ENCODE measurements around the gene NTNG1. TPM values are rescaled to one million over a fixed set of nuclear protein-coding genes. Genes with fewer than 3 reads are reported as not detected.
A peak's percentile ranks its signal among the peaks of the same experiment; 100 is the strongest.
"Not testable (repeated sequence)": the region's sequence is repeated elsewhere in the genome, so short reads cannot be mapped to it uniquely, and the experiment has no call there.

NTNG1 gene
- under 1 TPM in 1 of 2 experiments, not detected in 1; 0.30 TPM for total RNA-seq

DNA sequence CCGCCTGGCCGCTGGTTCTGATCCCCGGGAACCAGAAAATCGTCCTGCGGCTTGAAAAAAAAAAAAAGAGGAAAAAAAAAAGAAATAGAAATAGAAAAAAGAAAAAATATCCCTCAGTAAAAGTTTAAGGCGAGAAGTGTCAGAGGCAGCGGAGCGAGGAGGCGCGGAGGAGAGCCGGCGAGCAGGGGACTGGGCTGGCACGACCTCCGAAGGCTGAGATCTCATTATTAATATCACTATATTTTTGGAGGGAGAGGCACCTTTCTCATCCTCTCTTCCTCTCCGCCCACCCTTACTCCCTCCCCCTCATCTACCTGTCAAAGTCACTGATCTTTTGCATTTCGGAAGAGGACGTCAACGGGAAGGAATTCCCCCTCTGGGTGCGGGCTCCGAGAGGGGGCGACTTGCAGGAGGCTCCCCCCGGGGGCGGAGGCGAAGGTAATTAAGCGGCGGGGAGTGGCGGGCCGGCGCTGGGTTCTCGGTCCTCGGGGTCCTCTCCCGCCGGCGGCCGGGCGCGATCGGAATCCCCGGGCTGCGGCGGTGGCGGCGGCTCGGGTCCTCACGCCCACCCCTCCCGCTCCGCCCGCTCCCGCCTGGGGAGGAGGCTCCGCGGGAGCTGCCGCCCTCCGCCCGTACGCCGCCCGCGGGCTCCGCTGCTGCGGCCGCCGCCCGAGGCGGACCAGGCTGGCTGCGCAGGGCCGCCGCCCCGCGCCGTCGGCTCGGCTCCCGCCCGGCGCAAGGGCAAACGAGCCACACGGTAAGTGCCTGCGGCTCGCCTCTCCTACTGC, at the start of gene NTNG1:
TSS of gene NTNG1 (plus strand) at position 337 of the 788 bp plus-strand sequence.
- H3K27ac Mint-ChIP-seq, result no peak within 1 kb of the TSS
- DNase-seq (peak; percentile 43), ATAC-seq (ENCODE audit: low read depth) (peak; percentile 59)
- H3K27me3 Mint-ChIP-seq, result peaks cover 60% of the 10 kb centered on the region
- peak within 1 kb of the TSS; percentile 82 for H3K4me3 Mint-ChIP-seq
- POLR2A ChIA-PET, result interaction anchor here (0.7 kb wide), 1 partner anchor 59 kb away, joined by 4 read pairs; no protein-coding TSS in a partner anchor
- H3K9me3 Mint-ChIP-seq, result no peaks in the 10 kb centered on the region
- peaks cover 16% of the 10 kb centered on the region for H3K4me1 Mint-ChIP-seq
- H3K36me3 Mint-ChIP-seq, result no peaks in the 10 kb centered on the region

DNA sequence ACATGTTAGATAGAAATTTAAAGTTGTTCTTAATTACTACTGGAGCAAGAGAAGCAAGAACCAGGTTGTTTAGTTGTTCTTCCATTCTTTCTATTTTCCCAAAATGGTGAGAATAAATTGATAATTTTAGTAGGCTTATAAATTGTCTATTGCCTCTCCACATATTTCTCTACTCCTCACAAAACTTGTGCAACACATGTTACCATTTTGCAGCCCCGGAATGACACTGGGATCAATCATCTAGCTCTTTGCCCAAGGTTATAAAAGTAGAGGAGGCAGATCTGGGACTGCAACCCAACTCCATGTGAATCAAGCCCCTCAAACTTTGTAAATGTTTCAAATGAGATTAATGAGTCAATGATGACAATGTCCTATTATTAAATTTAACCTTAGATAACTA, 49.4 kb upstream of the NTNG1 start:
- DNase-seq (no peak), ATAC-seq (ENCODE audit: low read depth) (no peak)
- Mint-ChIP-seq H3K4me1 (no peaks in the 10 kb centered on the region), H3K27me3 (peaks cover 6% of the 10 kb centered on the region), H3K27ac (no peak overlapping the region), H3K9me3 (no peaks in the 10 kb centered on the region), H3K4me3 (no peak overlapping the region), H3K36me3 (no peaks in the 10 kb centered on the region)
- POLR2A ChIA-PET, result no interaction called here

DNA sequence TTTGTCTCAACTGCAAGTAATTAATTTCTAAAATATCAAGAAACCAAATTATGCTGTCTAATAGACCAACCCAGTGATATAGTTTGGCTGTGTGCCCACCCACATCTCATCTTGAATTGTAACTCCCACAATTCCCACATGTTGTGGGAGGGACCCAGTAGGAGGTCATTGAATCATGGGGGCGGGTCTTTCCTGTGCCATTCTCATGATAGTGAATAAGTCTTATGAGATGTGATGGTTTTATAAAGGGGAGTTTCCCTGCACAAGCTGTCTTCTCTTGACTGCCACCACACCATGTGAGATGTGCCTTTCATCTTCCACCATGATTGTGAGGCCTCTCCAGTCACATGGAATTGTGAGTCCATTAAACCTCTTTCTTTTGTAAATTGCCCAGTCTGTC, 47.4 kb upstream of the NTNG1 start:
- DNase-seq; H3K9me3 Mint-ChIP-seq; H3K4me3 Mint-ChIP-seq; ATAC-seq (ENCODE audit: low read depth); H3K36me3 Mint-ChIP-seq; POLR2A ChIA-PET; H3K27me3 Mint-ChIP-seq; H3K4me1 Mint-ChIP-seq; H3K27ac Mint-ChIP-seq: not testable (repeated sequence)

DNA sequence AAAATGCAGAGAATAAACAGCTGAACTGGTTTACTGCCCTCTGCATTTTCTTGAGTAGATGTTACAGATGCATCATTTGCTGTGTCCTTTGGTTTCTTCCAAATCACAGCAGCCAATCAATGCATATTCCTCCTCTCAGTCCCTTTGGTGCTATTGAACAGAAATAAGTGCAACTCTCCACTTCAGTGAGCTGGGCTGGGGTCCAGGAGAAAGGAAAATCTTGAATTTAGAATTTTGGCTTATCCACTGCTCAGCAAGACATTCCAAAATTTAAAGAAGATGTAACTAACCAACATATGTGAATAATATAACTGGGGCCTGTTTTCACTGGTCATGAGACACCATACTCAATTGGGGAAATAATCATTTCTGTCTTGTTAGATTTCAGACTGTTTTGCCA, 45.2 kb upstream of the NTNG1 start:
- ATAC-seq (ENCODE audit: low read depth), result no peak
- no peak overlapping the region for H3K4me3 Mint-ChIP-seq
- H3K4me1 Mint-ChIP-seq, result no peaks in the 10 kb centered on the region
- POLR2A ChIA-PET, result no interaction called here
- H3K9me3 Mint-ChIP-seq, result no peaks in the 10 kb centered on the region
- H3K27ac Mint-ChIP-seq, result no peak overlapping the region
- H3K36me3 Mint-ChIP-seq, result peaks cover under 1% of the 10 kb centered on the region
- H3K27me3 Mint-ChIP-seq, result no peaks in the 10 kb centered on the region
- no peak for DNase-seq

DNA sequence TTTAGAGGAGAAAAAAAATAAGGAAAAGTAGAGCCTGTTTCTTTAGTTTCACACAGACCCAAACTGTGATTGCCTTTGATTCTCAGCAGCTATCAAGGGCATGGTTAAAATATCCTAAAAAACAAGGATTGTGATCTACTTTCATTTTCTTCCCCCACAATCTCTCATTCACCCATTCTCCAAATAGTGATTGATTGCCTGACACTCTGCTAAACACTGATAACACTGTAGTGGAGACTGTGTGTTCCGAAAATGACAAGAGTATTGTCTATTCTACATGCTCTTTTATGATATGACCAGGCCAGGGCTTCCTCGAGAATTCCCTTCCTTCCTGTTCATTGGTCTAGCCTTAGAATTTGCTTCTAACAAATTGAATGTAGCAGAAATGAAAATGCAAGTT, 44.1 kb upstream of the NTNG1 start:
- H3K4me3 Mint-ChIP-seq, result no peak overlapping the region

DNA sequence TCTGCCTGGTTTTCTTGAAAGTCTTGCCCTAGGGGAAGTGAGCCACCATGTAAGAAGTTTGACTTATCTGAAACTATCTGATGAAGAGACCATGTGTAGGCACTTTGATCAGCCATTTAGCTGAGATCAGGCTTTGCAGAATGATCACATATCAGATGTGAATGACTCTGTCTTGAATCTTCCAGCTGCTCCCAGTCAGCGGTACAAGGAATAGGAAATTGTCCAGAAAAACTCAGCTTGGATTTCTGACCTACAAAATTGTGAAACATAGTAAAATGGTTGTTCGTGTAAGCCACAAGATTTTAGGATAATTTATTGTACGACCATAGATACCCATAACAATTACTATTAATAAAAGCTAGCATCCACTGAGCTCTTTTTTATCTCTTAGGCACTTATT, 41.9 kb upstream of the NTNG1 start:
- Mint-ChIP-seq H3K27ac (no peak overlapping the region), H3K27me3 (peaks cover 2% of the 10 kb centered on the region), H3K4me1 (peaks cover 3% of the 10 kb centered on the region), H3K36me3 (peaks cover 1% of the 10 kb centered on the region), H3K4me3 (no peak overlapping the region), H3K9me3 (no peaks in the 10 kb centered on the region)
- no peak for ATAC-seq (ENCODE audit: low read depth)
- DNase-seq, result no peak
- POLR2A ChIA-PET, result no interaction called here

More for the DNA sequence above, 44.1 kb upstream of the NTNG1 start:
- no peak for DNase-seq
- POLR2A ChIA-PET, result no interaction called here
- Mint-ChIP-seq H3K27ac (no peak overlapping the region), H3K9me3 (no peaks in the 10 kb centered on the region), H3K27me3 (peaks cover 2% of the 10 kb centered on the region), H3K36me3 (peaks cover 1% of the 10 kb centered on the region), H3K4me1 (peaks cover 3% of the 10 kb centered on the region)
- ATAC-seq (ENCODE audit: low read depth), result no peak

DNA sequence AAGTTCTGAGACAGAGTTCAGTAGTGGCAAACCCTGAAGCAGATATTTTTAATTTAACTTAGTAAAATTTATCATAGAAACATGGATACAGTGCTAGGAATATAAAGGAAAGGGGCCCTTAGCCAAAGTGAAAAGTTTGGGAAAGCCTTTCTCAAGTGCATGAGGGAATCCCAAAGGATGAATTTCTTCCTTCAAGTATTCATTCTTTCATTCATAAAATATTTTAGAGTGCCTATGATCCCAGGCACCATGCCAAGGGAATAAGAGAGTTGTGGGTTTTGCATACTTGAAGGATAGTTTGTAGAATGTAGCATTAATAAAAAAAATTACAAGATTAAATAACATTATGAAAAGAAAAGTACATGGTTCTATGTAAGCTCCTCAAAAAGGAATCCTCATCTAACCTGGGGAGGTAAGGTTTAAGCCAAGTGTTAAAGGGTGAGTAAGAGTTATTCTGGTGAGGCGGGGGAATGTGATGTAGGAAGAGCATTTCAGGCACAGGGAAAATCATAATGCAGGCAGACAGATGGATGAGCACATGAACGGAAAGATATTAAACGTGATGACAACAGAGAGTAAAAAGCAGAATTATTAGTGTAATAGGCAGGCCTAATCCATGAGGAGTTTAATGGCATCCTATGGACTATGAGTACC, 40.4 kb upstream of the NTNG1 start:
- Mint-ChIP-seq H3K4me1 (peaks cover 3% of the 10 kb centered on the region), H3K27me3 (peaks cover 2% of the 10 kb centered on the region), H3K4me3 (no peak overlapping the region), H3K27ac (no peak overlapping the region), H3K9me3 (no peaks in the 10 kb centered on the region), H3K36me3 (peaks cover 1% of the 10 kb centered on the region)
- no peak for DNase-seq
- no peak for ATAC-seq (ENCODE audit: low read depth)
- POLR2A ChIA-PET, result no interaction called here

DNA sequence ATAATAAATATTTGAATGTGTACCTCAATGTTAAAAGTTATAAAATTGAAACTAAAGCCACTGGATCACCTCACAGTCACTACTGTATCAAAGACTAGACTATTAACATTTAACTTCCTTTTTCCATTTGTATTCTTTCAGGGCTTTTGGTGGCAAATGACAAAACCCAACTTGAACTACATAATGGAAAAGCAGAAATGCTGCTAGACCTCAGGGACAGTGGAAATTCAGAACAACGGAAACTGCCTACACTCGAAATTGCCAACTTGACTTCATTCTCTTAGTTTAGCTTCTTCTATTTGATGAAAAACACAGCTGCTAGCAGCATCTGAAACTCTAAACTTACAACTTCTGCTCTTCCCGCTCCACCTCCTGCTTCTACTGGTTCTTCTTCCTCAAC, 34.9 kb upstream of the NTNG1 start:
- no peaks in the 10 kb centered on the region for H3K9me3 Mint-ChIP-seq
- POLR2A ChIA-PET, result no interaction called here
- H3K4me1 Mint-ChIP-seq, result peaks cover 3% of the 10 kb centered on the region
- no peak for ATAC-seq (ENCODE audit: low read depth)
- DNase-seq, result no peak
- no peaks in the 10 kb centered on the region for H3K36me3 Mint-ChIP-seq
- no peak overlapping the region for H3K4me3 Mint-ChIP-seq
- H3K27ac Mint-ChIP-seq, result no peak overlapping the region
- H3K27me3 Mint-ChIP-seq, result peaks cover 2% of the 10 kb centered on the region

DNA sequence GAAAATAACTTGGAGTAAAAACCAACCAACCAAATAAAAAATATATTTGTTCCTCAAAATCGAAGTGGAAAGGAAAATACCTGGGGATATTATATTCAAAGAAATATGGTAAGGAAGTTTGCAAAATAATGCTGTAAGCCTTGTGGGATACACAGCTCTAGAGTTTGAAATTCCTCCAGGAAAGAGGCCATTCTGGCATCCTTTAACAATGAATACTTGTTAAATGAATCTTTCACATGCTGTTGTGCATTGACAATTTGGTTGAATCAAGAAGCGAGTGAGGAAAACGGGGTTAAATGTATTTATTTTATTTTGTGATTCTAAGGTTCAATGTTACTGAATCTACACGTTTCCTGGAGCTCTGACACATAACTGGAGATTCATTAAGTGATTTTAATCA, 30.5 kb upstream of the NTNG1 start:
- POLR2A ChIA-PET, result no interaction called here
- no peaks in the 10 kb centered on the region for H3K9me3 Mint-ChIP-seq
- no peaks in the 10 kb centered on the region for H3K27me3 Mint-ChIP-seq
- H3K4me1 Mint-ChIP-seq, result no peaks in the 10 kb centered on the region
- H3K36me3 Mint-ChIP-seq, result no peaks in the 10 kb centered on the region
- ATAC-seq (ENCODE audit: low read depth) (no peak), DNase-seq (no peak)
- H3K27ac Mint-ChIP-seq, result no peak overlapping the region
- H3K4me3 Mint-ChIP-seq, result no peak overlapping the region

DNA sequence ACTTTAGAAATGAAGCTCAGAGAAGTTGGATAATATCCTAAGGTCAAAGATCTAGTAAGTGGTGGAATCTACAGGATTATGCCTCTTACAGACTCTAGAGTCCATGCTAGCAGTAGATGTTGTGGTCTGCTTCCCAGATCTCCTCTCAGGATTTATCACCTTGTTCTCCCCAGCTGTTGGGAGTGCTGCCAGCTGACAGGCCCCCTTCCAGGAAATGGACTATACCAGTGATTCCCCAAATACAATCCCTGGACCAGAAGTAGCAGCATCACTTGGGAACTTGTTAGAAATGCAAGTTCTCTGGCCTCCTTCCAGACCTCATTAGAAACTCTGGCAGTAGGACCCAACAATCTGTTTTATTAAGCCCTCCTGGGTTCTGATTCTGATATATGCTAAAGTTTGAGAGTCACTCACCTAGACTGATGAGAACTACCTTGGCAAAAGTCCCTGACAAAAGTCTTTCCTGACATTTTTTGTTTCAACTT, 24.5 kb upstream of the NTNG1 start:
- Mint-ChIP-seq H3K4me3 (no peak overlapping the region), H3K27me3 (no peaks in the 10 kb centered on the region), H3K9me3 (no peaks in the 10 kb centered on the region), H3K27ac (no peak overlapping the region), H3K36me3 (no peaks in the 10 kb centered on the region), H3K4me1 (no peaks in the 10 kb centered on the region)
- ATAC-seq (ENCODE audit: low read depth), result no peak
- POLR2A ChIA-PET, result no interaction called here
- DNase-seq, result no peak

DNA sequence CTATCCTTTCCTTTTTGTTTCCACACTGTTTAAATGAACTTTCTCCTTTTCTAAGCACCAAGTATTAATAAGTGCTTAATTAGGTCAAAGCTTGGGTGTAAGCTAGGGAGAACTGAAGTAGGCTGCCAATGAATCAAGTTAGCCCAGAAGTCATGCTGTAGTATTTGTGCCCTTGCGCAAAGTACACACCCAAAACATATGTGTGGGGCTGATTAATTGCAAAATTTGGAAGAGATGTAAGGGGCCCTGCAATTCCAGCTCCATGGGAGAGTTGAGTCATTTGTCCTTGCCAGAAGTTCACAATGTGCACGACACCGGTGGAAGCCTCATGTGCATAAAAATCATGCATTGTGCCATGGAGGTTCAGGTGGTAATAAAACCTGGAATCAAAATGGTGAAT, 18.6 kb upstream of the NTNG1 start:
- no peaks in the 10 kb centered on the region for H3K9me3 Mint-ChIP-seq
- POLR2A ChIA-PET, result no interaction called here
- H3K4me3 Mint-ChIP-seq, result no peak overlapping the region
- ATAC-seq (ENCODE audit: low read depth) (no peak), DNase-seq (no peak)
- peaks cover 5% of the 10 kb centered on the region for H3K27me3 Mint-ChIP-seq
- no peak overlapping the region for H3K27ac Mint-ChIP-seq
- H3K36me3 Mint-ChIP-seq, result no peaks in the 10 kb centered on the region
- H3K4me1 Mint-ChIP-seq, result no peaks in the 10 kb centered on the region

DNA sequence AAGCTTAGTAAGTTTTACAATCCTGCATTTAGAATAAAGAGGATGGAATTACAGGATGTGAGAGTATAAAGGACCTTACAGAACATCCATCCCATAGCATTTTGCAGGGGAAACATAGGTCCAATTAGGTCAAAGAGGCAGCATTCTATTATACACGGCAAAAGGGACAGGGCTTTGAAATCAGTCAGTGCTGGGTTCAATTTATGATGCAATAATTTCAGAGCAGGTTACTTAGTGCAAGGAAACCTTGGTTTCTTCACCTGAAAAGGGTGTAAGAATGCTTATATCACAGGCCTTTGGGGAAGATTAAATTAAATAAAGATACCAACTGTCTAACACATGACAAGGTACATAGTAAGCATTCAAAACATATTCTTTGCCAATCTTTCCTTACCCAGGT, 17.1 kb upstream of the NTNG1 start:
- ATAC-seq (ENCODE audit: low read depth) (no peak), DNase-seq (no peak)
- Mint-ChIP-seq H3K9me3 (no peaks in the 10 kb centered on the region), H3K36me3 (no peaks in the 10 kb centered on the region), H3K27ac (no peak overlapping the region), H3K4me1 (no peaks in the 10 kb centered on the region), H3K4me3 (no peak overlapping the region), H3K27me3 (peaks cover 5% of the 10 kb centered on the region)
- POLR2A ChIA-PET, result no interaction called here

DNA sequence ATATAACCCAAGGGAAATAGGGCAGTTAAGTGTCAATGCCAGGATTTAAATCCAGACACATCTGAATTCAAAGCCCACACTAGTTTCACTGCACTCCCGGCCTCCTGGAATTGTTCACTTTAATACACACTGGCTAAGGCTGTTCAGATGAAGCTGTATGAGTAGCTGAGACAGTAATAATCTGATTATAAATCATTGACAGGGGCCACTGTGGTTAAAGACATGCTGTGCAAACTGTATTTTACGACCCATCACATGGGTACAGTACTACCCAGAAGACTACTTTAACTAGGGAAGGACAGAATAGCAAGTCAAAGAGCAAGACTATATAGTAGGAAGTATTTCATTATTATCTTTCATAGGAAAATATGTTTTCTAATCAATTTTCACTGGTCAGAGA, 16.1 kb upstream of the NTNG1 start:
- H3K27ac Mint-ChIP-seq, result no peak overlapping the region
- DNase-seq (no peak), ATAC-seq (ENCODE audit: low read depth) (no peak)
- no peaks in the 10 kb centered on the region for H3K4me1 Mint-ChIP-seq
- POLR2A ChIA-PET, result no interaction called here
- peaks cover 5% of the 10 kb centered on the region for H3K27me3 Mint-ChIP-seq
- no peaks in the 10 kb centered on the region for H3K9me3 Mint-ChIP-seq
- no peaks in the 10 kb centered on the region for H3K36me3 Mint-ChIP-seq
- H3K4me3 Mint-ChIP-seq, result no peak overlapping the region

DNA sequence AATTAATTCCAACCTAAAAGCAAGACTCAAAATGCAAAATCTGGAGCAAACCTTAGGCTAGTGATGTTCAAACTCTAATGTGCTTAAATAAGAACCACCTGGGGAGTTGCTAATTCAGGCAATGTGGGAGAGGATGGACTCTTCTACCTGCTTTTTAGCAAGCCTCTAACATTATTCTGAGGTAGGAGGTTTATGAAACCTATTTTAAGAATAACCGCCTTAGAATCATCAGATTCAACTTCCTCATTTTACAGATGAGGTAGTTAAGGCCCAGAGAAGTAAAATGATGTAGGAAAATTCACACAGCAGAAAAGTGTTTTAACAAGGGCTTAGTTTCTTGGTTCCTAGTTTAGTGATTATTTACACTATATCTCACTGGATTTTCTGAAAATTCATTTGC, 8.6 kb upstream of the NTNG1 start:
- Mint-ChIP-seq H3K27ac (no peak overlapping the region), H3K27me3 (peaks cover 10% of the 10 kb centered on the region), H3K4me1 (no peaks in the 10 kb centered on the region), H3K9me3 (no peaks in the 10 kb centered on the region), H3K4me3 (no peak overlapping the region), H3K36me3 (no peaks in the 10 kb centered on the region)
- POLR2A ChIA-PET, result no interaction called here
- DNase-seq (no peak), ATAC-seq (ENCODE audit: low read depth) (no peak)
